HG03108 (cell line): Measurements from ENCODE around the gene COX19.
"Not testable (repeated sequence)": the region's sequence is repeated elsewhere in the genome, so short reads cannot be mapped to it uniquely, and the experiment has no call there.

Experiments used
- ATAC-seq: cut with Tn5 transposase; IDR thresholded peaks from one replicate; pipeline ENCODE4 v1.9.1; 2021; ENCODE audit warnings: moderate library complexity; ENCODE audit not compliant: unreplicated experiment

COX19 gene

DNA sequence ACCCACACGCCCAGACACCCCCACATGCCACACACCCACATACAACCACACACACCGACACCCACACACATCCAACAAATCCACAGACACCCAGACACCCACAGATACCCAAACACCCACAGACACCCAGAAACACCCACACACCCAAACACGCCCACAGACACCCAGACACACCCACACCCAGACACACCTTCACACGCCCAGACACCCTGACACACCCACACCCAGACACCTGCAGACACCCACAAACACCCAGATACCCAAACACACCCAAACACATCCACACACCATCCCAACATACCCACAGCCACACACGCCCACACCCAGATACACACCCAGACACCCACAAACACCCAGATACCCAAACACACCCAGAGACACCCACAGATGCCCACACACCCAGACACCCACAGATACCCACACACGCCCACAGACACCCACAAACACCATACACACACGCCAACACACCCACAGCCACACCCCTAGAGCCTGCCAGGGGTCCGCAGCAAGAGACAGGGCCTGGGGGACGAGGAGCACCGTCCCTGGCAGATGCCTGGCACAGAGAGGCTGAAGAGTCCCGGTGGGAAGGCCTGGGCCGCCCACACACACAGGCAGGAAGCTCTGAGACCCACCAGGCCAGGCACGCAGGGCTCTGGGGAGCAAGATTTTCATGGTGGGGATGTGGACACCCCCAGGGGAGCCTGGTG, 36.1 kb upstream of the COX19 start:
- no peak for ATAC-seq

DNA sequence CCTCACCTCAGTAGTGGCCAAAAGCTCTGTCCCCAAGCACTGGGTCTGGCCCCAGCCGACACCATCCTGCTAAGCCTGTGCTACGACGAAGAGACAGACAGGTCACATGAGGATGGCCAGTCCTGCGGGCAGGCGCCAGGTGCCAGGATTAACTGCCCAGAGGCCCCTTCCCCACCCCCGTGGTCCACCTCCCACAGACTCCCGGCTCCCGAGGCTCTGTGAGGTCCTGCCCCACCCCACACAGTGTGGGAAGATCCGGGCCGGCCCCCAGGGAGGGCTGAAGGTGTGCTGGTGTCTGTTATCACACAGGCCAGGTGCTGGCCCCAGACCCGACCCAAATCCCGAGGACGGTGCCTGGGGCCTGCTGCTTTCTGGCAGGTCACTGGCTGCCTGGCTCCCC, 34.9 kb upstream of the COX19 start:
- no peak for ATAC-seq

DNA sequence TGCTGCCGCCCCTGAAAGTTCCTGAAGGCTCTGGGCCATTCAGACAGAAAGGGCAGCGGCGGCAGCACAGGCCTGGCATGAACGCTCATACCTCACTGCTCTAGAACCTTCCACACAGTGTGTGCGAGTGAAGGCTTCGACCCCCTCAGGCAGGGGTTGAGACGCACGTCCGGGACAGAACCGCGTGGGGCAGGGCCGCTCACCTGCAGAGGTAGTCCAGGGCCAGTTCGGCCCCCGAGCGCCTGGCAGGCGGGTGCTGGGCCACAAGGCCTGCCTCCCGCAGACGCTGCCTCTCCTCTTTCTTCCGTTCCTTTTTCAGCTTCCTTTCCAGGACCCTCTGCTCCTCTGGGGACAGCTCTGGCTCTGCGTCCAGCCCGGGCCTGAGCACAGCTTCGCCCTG, 34.4 kb upstream of the COX19 start:
- no peak for ATAC-seq

GRCh38 chr7:1008733-1009363, 33.5 kb upstream of the COX19 start:
- ATAC-seq = no peak

- no peak for ATAC-seq
Observed at GRCh38 chr7:1007901-1008300, 32.6 kb upstream of the COX19 start.

- no peak for ATAC-seq
Observed at GRCh38 chr7:1005303-1005702, 30.0 kb upstream of the COX19 start.

GRCh38 chr7:1004018-1004852, 28.9 kb upstream of the COX19 start:
- no peak for ATAC-seq

- ATAC-seq = not testable (repeated sequence)
Observed at GRCh38 chr7:1002445-1002844, 27.1 kb upstream of the COX19 start.

- ATAC-seq = not testable (repeated sequence)
Observed at GRCh38 chr7:1002026-1002425, 26.7 kb upstream of the COX19 start.

GRCh38 chr7:1001069-1001770, 25.9 kb upstream of the COX19 start:
- ATAC-seq = not testable (repeated sequence)

- peak; percentile 45 for ATAC-seq
Observed at GRCh38 chr7:999941-1000935, 24.9 kb upstream of the COX19 start.

DNA sequence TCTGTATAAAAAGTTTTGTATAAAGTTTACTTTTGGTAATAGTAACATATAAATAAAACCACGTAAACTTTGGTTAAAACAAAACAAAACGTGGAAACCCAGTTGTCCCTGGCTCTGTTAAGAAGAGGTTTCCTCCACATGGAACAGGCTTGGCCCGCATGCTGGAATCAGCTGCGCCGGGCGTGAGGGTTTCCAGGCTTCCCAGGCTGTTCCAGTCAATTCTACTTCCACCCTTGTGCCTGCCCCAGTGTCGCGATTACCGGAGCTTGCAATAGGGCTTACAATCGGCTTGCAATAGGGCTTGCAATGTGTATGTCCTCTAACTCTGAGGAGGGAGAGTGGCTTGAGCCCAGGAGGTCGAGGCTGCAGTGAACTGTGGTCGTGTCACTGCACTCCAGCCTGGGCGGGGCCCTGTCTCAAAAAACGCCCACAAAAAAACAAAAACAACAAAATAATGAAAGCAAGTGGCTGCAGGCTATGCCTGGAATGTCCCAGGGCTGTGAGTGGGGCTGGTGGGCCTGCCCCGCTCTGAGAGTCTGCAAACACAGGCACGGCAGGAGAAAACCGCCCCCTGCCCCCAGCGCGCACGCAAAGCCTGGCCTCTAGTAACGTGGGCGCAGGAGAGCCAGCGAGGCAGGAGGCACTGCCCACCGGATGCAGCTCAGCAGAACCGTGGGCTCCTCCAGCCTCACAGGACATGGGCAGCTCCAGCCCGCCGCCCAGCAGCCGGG, 24.0 kb upstream of the COX19 start:
- no peak for ATAC-seq

GRCh38 chr7:997404-998395, 22.4 kb upstream of the COX19 start:
- no peak for ATAC-seq

DNA sequence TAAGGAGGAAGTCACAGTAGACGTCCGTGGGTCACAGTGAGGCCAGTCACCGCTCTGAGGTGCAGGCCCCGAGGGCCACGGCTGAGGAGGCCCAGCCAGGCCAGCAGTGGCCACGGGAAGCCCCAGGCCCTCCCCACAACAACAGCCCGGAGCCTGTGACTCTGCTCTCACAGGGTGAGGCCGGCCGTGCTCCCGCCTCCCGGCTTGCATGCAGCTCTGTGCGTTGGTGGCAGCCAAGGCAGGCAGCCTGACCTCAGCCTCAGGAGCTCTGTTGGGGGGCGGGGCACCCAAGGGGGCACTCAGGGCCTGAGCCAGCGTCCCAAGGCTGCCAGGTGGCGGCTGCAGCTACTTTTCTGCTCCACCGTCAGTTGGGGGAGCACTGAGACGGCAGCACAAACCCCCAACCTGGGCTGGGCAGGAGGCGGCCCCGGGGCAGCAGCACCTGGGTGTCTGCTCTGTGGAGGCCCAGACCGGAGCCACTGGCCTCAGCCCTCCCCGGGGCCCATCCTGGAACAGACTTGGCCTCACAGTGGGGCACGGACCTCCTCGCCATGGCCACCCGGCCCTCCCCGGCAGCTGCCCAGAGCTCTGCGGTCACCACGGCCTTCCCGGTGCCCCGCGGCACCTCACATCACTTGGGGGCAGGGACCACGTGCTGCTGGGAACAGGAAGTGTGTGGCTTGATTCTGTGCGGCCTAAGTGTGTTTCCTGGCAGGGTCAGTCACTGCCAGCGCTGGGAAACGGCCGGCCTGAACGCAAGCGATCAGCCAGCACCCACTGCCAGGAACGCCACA, 20.9 kb upstream of the COX19 start:
- ATAC-seq = no peak

DNA sequence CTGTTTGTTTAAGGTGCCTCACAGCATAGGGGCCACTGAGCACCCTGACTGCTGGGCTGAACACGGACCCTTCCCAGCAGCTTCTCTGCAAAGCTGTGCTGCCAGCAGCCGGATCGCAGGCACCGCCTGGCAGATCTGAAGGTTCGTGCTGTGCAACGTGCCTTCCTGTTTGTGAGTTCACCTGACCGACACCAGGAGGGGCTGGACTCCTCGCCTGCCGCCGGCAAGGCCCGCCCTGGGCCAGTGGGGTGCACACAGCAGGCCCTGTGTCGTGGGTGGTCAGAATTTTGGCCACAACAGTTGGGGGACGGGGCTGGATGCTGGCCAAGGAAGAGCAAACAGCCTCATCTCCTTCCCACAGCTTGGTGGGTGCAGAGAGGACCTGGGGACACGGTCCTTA, 20.2 kb upstream of the COX19 start:
- ATAC-seq = no peak

GRCh38 chr7:994592-995308, 19.4 kb upstream of the COX19 start:
- ATAC-seq = no peak
